B cell (primary cell): ENCODE data around the gene MAP4K5. TPM values are rescaled to one million over a fixed set of nuclear protein-coding genes. Genes with fewer than 3 reads are reported as not detected.

Experiments used
- ATAC-seq: fragments of 200-7000 bp; cut with Tn5 transposase; one replicate; pipeline ENCODE4 v1.10.0; 2021; ENCODE audit warnings: low read depth, mild to moderate bottlenecking, moderate number of reproducible peaks, moderate library complexity
- CTCF ChIA-PET: fragments of 350-600 bp; sonication (Branson Sonifier 250); formaldehyde crosslinking; loops from one replicate; lab custom pipeline; 2021; ENCODE audit warnings: antibody characterized with exemption, inconsistent platforms; lab: Charles Lee
- POLR2A ChIA-PET: fragments of 350-600 bp; sonication (Branson Sonifier 250); formaldehyde crosslinking; loops from one replicate; lab custom pipeline; 2021; ENCODE audit warnings: antibody characterized with exemption; lab: Charles Lee
- DNase-seq: peaks from one replicate; pipeline ENCODE4 v3.0.0; 2013
- H2AFZ ChIP-seq: 2 replicates; pipeline ENCODE4 v1.6.1; 2012; ENCODE audit warnings: mild to moderate bottlenecking, low read depth, low read length; ENCODE audit not compliant: insufficient read depth, poor library complexity, severe bottlenecking
- H3K27ac ChIP-seq, 2 donors: 1 replicate in 1 of 2; 2 replicates in 1 of 2; pipeline ENCODE4 v1.5.1; 2012 to 2013; ENCODE audit warnings: low read length in 2 of 2, mild to moderate bottlenecking in 2 of 2, moderate library complexity in 1 of 2
- H3K27me3 ChIP-seq, 4 experiments: fragments of 200-600 bp in 1 of 4; sonication (generic) in 1 of 4; replicated peaks in 1 of 4; 1 replicate in 2 of 4; 2 replicates in 2 of 4; pipeline versions ENCODE4 v1.6.1 to v1.7.0; 2013 to 2016; ENCODE audit warnings: low read length in 3 of 4, mild to moderate bottlenecking in 2 of 4, mixed read lengths in 1 of 4, moderate library complexity in 1 of 4; ENCODE audit not compliant: insufficient read depth in 4 of 4, control insufficient read depth in 3 of 4; ENCODE audit errors: control extremely low read depth in 1 of 4
- H3K36me3 ChIP-seq, 2 experiments: replicated peaks in 1 of 2; 1 replicate in 1 of 2; 2 replicates in 1 of 2; pipeline versions ENCODE4 v1.6.1 to v1.7.1; 2013; ENCODE audit warnings: low read length in 1 of 2; ENCODE audit not compliant: insufficient read depth in 2 of 2, control insufficient read depth in 1 of 2; ENCODE audit errors: control extremely low read depth in 1 of 2, extremely low read depth in 1 of 2
- H3K4me1 ChIP-seq, 2 donors: fragments of 200-600 bp in 1 of 2; sonication (generic) in 1 of 2; 1 replicate in 1 of 2; 2 replicates in 1 of 2; pipeline versions ENCODE4 v1.5.1 to v1.6.1; 2013 to 2017; ENCODE audit warnings: low read length in 2 of 2; ENCODE audit not compliant: control insufficient read depth in 2 of 2, insufficient read depth in 2 of 2
- H3K4me2 ChIP-seq: replicated peaks from 2 replicates; pipeline ENCODE3; 2012; ENCODE audit warnings: mild to moderate bottlenecking, low read depth, low read length; ENCODE audit not compliant: poor library complexity, severe bottlenecking
- H3K4me3 ChIP-seq, 5 experiments: fragments of 200-600 bp in 1 of 5; sonication (generic) in 1 of 5; 1 replicate in 3 of 5; 2 replicates in 2 of 5; pipeline versions ENCODE4 v1.5.1 to v1.7.0; 2011 to 2016; ENCODE audit warnings: low read length in 4 of 5, mild to moderate bottlenecking in 4 of 5, low read depth in 2 of 5, control low read depth in 1 of 5, moderate library complexity in 1 of 5; ENCODE audit not compliant: insufficient read depth in 1 of 5; ENCODE audit errors: control extremely low read depth in 1 of 5, extremely low read depth in 1 of 5
- H3K79me2 ChIP-seq: fragments of 200-600 bp; sonication (generic); one replicate; pipeline ENCODE4 v1.6.0; 2016; ENCODE audit warnings: low read length; ENCODE audit not compliant: control insufficient read depth, insufficient read depth
- H3K9ac ChIP-seq: fragments of 200-600 bp; sonication (generic); 2 replicates; pipeline ENCODE4 v1.6.1; 2017; ENCODE audit warnings: mild to moderate bottlenecking, low read length, moderate library complexity
- H3K9me3 ChIP-seq, 3 donors: one replicate each; pipeline versions ENCODE4 v1.6.1 to v1.7.1; 2013; ENCODE audit warnings: low read length in 2 of 3; ENCODE audit not compliant: control insufficient read depth in 2 of 3, insufficient read depth in 1 of 3; ENCODE audit errors: control extremely low read depth in 1 of 3
- H4K20me1 ChIP-seq: 2 replicates; pipeline ENCODE4 v1.6.0; 2012; ENCODE audit warnings: mild to moderate bottlenecking, low read length; ENCODE audit not compliant: insufficient read depth, control insufficient read depth, poor library complexity, severe bottlenecking
- H3K27ac Mint-ChIP-seq: one replicate; pipeline ENCODE4 v1.8.0; 2021; ENCODE audit warnings: mixed read lengths
- H3K27me3 Mint-ChIP-seq: one replicate; pipeline ENCODE4 v1.8.0; 2021; ENCODE audit warnings: mixed read lengths
- H3K4me1 Mint-ChIP-seq: one replicate; pipeline ENCODE4 v1.8.0; 2021; ENCODE audit warnings: mixed read lengths
- H3K4me3 Mint-ChIP-seq: one replicate; pipeline ENCODE4 v1.8.0; 2021; ENCODE audit warnings: mixed read lengths
- H3K9me3 Mint-ChIP-seq: one replicate; pipeline ENCODE4 v1.8.0; 2022; ENCODE audit warnings: mixed read lengths; ENCODE audit not compliant: insufficient read depth
- CTCF ChIP-seq: fragments of 200-600 bp; IDR thresholded peaks from one replicate; pipeline ENCODE4 v1.8.0; 2022; ENCODE audit warnings: antibody characterized with exemption, mild to moderate bottlenecking
- EZH2 ChIP-seq: IDR thresholded peaks from 2 replicates; pipeline ENCODE4 v1.6.1; 2012; ENCODE audit warnings: borderline replicate concordance, low read depth, mild to moderate bottlenecking, moderate library complexity, low read length; ENCODE audit not compliant: insufficient read depth, poor library complexity, severe bottlenecking
- WGBS: methylation state at CpG from one replicate; pipeline ENCODE4 v1.1.5; 2013; ENCODE audit warnings: missing lambda C conversion rate; ENCODE audit not compliant: insufficient coverage; 5-methylcytosine and 5-hydroxymethylcytosine counted together
- intact Hi-C: fragments of 100-400 bp; cut with micrococcal nuclease; formaldehyde crosslinking; loops from one replicate; pipeline ENCODE4 v1.10.0; 2022
- polyA plus RNA-seq: library from polyadenylated mRNA; depleted of rRNA; stranded (reverse); fragments of >200 nt; gene quantifications from 2 replicates; pipeline ENCODE4 v1.2.3, GENCODE V29; 2012
- total RNA-seq, 2 donors: library from RNA; stranded (reverse); fragments of 120-200 nt in 1 of 2; gene quantifications; 1 replicate in 1 of 2; 2 replicates in 1 of 2; pipeline versions ENCODE4 v1.2.3 to v1.2.4, GENCODE V29; 2013 to 2022

The MAP4K5 gene
- total and polyA plus RNA-seq, 2 donors (not counting 1 experiment from before 2014, with no cell fraction given), result 14.1 to 60.0 TPM

GRCh38 chr14:50545618-50546017, 13.2 kb upstream of the MAP4K5 start:
- 100% methylated on average over 3 of the region's 3 CpGs for WGBS
- H3K36me3 ChIP-seq, result no peaks in the 10 kb centered on the region
- intact Hi-C loops, result no loop called here
- no peaks in the 10 kb centered on the region for H3K79me2 ChIP-seq
- no peak overlapping the region for H2AFZ ChIP-seq
- no peak overlapping the region for H3K27ac ChIP-seq
- ChIA-PET POLR2A (no interaction called here), CTCF (interaction anchor here (1.4 to 7.8 kb wide), 3 partner anchors 169 to 231 kb away, joined by 4 to 53 read pairs (median 7); no protein-coding TSS in a partner anchor)
- TF ChIP-seq CTCF, result no peak
- no peak for TF ChIP-seq EZH2
- DNase-seq, result no peak
- ATAC-seq, result no peak
- H3K9me3 ChIP-seq, result peaks cover 0 to 1% (median 0%) of the 10 kb centered on the region in 3 donors
- Mint-ChIP-seq H3K4me1 (peaks cover 8% of the 10 kb centered on the region), H3K4me3 (no peak overlapping the region), H3K27ac (no peak overlapping the region), H3K27me3 (peaks cover 4% of the 10 kb centered on the region), H3K9me3 (no peaks in the 10 kb centered on the region)
- no peaks in the 10 kb centered on the region for H3K4me1 ChIP-seq
- no peaks in the 10 kb centered on the region for H4K20me1 ChIP-seq
- no peak overlapping the region for H3K9ac ChIP-seq
- H3K4me2 ChIP-seq, result no peak overlapping the region
- H3K27me3 ChIP-seq, result no peaks in the 10 kb centered on the region
- no peak overlapping the region for H3K4me3 ChIP-seq

GRCh38 chr14:50544911-50545310, 12.5 kb upstream of the MAP4K5 start:
- ChIA-PET POLR2A (interaction anchor here (0.6 kb wide), 1 partner anchor 328 kb away, joined by 3 read pairs; no protein-coding TSS in a partner anchor), CTCF (interaction anchor here (1.0 to 7.8 kb wide), 5 partner anchors 169 to 316 kb away, joined by 3 to 53 read pairs (median 6); no protein-coding TSS in a partner anchor)
- Mint-ChIP-seq H3K4me1 (peaks cover 8% of the 10 kb centered on the region), H3K9me3 (no peaks in the 10 kb centered on the region), H3K27me3 (peaks cover 3% of the 10 kb centered on the region), H3K4me3 (no peak overlapping the region), H3K27ac (no peak overlapping the region)
- H3K4me3 ChIP-seq, result no peak overlapping the region
- intact Hi-C loops, result no loop called here
- H2AFZ ChIP-seq, result no peak overlapping the region
- DNase-seq (no peak), ATAC-seq (no peak)
- no peaks in the 10 kb centered on the region for H3K27me3 ChIP-seq
- no peaks in the 10 kb centered on the region for H3K79me2 ChIP-seq
- H3K4me2 ChIP-seq, result no peak overlapping the region
- 82% methylated on average over 3 of the region's 3 CpGs for WGBS
- no peaks in the 10 kb centered on the region for H4K20me1 ChIP-seq
- TF ChIP-seq CTCF (no peak), EZH2 (no peak)
- no peak overlapping the region for H3K27ac ChIP-seq
- H3K9ac ChIP-seq, result no peak overlapping the region
- H3K4me1 ChIP-seq, result no peaks in the 10 kb centered on the region
- H3K9me3 ChIP-seq, result no peaks in the 10 kb centered on the region
- no peaks in the 10 kb centered on the region for H3K36me3 ChIP-seq
